GM21423 (cell line): ENCODE data around the gene SRSF3.

Source experiments
- ATAC-seq: cut with Tn5 transposase; IDR thresholded peaks from one replicate; pipeline ENCODE4 v1.9.1; 2021; ENCODE audit warnings: mild to moderate bottlenecking, moderate library complexity; ENCODE audit not compliant: unreplicated experiment

SRSF3 gene

DNA sequence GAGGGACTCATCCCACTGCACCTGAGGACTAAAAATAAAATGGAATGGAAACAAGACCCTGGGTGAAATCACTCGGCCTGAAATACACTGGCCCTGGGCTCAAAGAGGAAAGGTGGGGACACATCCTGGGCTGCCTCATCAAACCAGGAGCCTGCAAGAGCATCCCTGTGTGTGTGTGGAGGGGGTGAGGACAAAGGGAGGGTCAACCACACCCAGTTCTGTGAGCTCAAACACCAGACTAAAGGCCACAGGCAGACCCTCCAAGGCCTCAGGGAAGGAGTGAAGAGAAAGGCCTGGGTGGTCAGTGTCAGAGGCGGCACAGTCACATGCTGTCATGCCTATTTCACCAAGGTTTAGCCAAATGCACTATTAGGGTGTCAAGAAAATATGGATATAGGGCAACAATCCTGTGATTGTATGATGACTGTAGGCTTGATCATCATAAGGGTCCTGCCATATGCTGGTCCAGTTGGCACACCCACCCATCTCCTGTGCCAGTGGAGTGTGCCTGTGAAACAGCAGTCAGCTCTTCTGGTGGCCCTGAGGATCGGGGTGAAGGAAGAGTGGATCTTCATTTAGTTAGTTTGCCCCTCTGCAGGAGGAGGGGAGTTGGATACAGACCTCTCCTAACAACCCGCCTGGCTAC lies 28.9 kb downstream of the SRSF3 start:
- ATAC-seq, result no peak

DNA sequence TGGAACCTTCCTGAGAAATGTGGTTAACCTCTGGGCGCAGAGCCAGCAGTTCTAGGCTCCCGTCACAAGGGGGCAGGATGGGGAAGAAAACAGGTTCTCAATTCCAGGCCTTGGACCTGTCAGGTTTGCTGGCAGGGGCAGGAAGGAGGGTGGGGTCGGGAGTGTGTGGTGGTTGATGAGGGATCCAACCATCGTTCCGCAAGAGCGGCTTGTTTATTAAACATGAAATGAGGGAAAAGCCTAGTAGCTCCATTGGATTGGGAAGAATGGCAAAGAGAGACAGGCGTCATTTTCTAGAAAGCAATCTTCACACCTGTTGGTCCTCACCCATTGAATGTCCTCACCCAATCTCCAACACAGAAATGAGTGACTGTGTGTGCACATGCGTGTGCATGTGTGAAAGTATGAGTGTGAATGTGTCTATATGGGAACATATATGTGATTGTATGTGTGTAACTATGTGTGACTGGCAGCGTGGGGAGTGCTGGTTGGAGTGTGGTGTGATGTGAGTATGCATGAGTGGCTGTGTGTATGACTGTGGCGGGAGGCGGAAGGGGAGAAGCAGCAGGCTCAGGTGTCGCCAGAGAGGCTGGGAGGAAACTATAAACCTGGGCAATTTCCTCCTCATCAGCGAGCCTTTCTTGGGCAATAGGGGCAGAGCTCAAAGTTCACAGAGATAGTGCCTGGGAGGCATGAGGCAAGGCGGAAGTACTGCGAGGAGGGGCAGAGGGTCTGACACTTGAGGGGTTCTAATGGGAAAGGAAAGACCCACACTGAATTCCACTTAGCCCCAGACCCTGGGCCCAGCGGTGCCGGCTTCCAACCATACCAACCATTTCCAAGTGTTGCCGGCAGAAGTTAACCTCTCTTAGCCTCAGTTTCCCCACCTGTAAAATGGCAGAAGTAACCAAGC lies 29.6 kb downstream of the SRSF3 start:
- ATAC-seq, result peak; percentile 48

DNA sequence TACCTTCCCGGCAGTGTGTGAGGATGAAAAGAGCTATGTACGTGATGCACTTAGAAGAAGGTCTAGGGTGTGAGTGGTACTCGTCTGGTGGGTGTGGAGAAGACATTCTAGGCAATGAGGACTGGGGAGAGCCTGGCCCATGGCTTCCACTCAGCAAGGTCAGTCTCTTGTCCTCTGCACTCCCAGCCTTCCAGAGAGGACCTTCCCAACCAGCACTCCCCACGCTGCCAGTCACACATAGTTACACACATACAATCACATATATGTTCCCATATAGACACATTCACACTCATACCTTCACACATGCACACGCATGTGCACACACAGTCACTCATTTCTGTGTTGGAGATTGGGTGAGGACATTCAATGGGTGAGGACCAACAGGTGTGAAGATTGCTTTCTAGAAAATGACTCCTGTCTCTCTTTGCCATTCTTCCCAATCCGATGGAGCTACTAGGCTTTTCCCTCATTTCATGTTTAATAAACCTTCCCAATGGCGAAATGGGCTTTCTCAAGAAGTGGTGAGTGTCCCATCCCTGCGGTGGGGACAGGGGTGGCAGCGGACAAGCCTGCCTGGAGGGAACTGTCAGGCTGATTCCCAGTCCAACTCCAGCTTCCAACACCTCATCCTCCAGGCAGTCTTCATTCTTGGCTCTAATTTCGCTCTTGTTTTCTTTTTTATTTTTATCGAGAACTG lies 30.4 kb downstream of the SRSF3 start:
- no peak for ATAC-seq

DNA sequence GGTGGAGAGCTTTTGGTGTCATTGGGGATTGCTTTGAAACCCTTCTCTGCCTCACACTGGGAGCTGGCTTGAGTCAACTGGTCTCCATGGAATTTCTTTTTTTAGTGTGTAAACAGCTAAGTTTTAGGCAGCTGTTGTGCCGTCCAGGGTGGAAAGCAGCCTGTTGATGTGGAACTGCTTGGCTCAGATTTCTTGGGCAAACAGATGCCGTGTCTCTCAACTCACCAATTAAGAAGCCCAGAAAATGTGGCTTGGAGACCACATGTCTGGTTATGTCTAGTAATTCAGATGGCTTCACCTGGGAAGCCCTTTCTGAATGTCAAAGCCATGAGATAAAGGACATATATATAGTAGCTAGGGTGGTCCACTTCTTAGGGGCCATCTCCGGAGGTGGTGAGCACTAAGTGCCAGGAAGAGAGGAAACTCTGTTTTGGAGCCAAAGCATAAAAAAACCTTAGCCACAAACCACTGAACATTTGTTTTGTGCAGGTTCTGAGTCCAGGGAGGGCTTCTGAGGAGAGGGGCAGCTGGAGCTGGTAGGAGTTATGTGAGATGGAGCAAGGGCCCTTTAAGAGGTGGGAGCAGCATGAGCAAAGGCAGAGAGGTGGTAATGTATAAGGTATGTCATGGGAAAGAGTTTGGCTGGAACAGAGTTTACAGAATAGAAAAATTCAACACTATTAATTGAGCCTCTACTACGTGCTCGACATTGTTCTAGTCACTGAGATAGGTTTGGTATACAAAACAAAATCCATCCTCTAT lies 31.2 kb downstream of the SRSF3 start:
- no peak for ATAC-seq

DNA sequence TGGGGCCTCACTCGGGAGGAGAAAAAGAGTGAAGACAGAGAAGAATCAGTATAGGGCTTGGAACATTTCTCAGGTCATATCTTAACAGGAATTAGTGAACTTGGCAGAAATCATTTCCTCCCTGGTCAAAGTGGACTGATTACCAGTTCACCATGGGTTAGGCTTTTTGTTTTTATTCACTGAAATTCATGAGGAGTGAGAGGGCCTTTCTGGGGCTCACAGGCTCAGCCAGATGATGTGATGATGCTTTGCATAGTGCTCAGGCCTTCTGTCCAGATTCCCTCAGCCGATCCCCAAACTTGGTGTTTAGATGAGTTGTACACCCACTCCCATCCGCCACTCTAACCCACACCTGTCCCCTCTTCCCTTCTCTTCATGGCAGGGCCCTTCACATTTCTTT lies 32.5 kb downstream of the SRSF3 start:
- ATAC-seq, result no peak

DNA sequence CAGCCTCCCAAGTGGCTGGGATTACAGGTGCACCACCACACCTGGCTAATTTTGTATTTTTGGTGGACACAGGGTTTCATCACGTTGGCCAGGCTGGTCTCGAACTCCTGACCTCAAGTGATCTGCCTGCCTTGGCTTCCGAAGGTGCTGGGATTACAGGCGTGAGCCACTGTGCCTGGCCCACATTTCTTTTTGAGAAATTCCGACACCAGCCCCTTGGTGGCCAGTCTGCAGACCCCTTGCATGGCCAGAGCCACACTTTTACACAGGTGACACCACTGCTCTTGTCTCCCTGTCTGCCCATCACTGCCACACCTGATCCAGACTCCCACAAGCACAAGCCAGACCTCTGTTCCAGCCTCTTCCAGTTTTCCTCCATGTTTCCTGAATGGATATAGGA lies 33.0 kb downstream of the SRSF3 start:
- no peak for ATAC-seq

DNA sequence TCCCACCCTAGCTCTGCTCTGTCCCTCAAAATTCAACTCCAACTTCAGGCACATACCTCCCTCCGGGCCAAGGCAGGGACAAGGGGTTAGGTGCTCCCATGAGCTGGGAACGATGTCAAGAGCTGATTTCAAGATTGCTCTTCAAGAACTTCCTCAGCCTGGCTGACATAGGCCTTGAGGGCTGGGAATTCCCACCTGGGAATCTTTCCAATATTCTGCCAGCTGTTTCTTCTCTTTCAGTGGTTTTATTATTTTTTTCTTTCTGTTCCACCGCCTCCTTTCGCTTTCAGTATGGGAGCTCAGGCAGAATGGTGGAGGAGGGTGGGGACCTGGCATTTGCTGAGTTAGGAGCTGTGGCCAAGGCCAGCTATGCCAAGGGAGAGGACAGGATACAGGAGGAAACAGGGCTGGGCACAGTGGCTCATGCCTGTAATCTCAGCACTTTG lies 33.7 kb downstream of the SRSF3 start:
- ATAC-seq, result no peak

DNA sequence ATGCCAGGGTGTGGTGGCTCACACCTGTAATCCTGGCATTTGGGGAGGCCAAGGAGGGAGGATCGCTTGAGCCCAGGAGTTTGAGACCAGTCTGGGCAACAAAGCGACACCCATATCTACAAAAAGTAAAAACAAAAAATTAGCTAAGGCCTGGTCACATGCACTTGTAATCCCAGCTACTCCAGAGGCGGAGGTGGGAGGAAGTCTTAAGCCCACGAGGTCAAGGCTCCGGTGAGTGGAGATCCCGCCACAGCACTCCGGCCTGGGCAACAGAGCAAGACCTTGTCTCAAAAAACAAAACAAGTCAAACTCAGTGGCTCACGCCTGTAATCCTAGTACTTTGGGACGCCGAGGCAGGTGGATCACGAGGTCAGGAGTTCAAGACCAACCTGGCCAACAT lies 35.6 kb downstream of the SRSF3 start:
- no peak for ATAC-seq

DNA sequence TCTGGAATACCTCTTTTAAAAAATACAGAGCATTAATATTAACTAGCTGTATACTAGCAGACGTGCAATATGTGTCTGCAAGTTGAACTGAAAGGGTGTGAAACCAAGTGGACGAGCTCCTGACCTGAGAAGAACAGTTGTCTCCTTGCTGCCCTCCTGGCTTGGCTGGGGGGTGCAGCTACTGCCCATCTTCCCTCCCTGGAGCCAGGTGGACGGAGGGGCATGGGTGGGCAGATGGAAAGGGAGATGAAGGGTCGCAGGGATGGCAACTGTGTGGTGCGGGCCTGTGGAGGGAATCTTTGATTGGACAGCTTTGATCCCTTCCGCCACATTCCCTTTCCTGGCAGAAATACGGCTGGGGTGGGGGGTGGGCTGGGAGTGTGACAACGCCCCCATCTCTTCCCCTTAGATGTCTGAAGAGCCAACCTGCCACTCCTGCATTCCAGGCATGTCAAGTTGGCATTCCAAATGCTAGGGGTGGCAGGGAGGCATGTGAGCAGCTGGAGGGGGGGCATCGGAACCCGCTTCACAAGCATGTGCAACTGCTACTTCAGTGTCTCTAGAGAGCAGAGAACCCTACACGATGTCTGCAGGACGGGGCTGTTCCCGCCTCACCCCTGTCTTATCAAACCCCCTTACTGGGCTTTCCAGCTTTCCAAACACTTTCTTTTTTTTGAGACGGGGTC lies 37.3 kb downstream of the SRSF3 start:
- no peak for ATAC-seq

DNA sequence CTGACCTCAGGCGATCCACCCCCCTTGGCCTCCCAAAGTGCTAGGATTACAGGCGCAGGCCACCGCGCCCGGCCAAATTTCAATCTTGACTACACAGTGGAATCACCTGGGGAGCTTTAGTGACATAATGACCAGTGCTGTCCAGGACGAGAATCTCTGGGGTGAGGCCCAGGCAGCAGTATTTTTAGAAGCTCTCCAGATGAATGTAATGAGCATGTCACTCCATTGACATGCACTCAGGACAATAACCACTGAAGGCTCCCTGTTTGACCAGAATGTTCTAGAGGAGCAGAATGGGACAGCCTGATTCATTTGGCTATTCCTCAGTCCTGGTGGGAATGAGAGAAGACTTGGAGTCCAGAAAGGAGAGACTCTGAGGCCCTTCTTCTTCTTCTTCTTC lies 39.2 kb downstream of the SRSF3 start:
- ATAC-seq, result no peak

DNA sequence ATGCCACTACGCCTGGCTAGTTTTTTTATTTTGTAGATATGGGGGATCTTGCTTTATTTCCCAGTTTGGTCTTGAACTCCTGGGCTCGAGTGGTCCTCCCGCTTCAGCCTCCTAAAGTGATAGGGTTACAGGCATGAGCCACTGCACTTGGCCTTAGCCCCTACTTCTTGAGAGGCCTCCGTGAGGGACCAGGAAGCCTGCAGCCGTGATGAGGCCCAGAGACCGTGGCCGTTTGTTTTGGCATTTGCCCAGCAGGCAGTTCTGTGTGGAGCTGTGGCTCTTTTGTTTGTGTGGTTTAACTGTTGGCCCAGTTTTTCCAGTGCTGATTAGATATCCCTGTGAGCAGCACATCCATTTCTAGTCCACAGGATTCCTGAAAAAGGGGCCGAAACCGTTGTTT lies 39.8 kb downstream of the SRSF3 start:
- ATAC-seq, result no peak

DNA sequence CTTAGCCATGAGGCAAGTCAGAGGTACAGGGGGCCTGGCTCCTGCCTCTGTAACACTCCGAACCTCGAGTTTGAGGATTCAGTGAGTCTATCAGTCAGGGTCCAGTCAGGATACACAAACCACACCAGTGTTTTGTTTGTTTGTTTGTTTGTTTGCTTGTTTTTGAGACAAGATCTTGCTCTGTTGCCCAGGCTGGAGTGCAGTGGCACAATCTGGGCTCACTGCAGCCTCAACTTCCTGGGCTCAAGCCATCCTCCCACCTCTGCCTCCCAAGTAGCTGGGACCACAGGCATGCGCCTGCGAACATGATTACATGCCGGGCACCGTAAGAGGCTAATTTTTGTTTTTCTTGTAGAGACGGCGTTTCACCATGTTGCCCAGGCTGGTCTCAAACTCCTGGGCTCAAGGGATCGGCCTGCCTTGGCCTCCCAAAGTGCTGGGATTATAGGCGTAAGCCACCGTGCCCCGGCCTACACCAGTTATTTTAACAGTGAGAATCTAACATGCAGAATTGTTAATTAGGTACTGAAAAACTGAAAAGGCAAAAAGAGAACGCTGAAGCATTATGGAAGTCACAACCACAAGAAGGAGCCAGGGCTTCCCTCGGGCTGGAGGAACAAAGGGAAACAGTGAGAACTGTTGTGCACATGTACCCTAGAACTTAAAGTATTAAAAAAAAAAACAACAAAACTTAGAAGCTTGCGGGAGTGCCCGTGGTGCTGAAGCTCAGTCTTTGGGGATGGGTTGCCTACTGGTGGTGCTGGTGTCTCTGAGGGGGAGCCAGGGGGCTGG lies 40.4 kb downstream of the SRSF3 start:
- ATAC-seq, result no peak

DNA sequence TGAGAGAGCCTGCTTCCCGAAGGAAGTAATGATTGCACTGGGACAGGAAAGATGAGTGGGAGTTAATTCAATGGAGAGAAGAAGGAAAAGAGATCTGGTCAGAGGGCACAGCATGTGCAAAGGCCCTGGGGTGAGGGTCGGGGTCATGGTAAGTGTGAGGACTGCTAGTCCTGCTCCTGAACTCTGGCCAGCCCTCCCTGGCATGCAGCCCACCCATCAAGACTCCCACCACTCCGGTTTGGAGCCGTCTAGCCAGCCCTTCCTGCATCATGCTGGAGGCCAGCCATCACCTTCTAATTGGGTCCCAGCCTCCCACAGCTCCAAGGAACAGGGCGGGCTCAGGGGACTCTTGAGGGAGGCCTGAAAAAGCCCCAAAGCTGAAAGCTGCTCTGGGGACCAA lies 42.1 kb downstream of the SRSF3 start:
- ATAC-seq, result no peak

DNA sequence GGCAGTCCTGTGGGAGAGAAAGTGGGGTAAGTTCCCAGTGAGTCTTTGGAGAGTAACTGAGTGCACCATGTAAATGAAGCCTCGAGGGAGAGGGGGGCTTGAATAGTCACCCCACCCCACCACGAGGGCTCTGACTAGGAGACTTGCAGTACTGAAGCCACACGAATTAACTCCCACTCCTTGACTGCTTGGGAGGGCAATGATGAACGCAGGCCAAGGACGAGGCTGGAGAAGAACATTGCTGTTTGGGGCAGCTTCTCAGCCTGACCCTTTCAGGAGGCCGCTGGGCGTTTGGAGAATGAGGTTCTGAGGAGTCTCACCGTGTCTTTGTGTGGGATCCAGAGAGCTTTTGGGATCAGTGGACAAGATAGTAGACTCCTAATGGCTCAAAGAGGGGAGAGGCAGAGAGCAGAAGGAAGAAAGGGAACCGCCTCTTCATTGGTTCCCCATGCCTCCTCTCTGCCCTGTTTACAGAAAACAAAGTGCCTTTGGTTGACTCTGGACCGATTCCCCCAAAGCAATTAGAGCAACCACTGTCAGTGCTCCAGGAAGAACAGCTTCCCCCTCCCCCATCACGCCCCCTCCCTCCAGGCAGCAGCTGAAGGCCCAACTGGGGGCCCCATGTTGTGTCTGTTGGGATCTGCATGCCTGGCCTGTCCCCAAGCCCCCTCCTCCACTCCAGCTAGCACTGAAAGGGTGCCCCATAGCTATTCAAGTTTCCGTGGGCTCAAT lies 42.7 kb downstream of the SRSF3 start:
- no peak for ATAC-seq

DNA sequence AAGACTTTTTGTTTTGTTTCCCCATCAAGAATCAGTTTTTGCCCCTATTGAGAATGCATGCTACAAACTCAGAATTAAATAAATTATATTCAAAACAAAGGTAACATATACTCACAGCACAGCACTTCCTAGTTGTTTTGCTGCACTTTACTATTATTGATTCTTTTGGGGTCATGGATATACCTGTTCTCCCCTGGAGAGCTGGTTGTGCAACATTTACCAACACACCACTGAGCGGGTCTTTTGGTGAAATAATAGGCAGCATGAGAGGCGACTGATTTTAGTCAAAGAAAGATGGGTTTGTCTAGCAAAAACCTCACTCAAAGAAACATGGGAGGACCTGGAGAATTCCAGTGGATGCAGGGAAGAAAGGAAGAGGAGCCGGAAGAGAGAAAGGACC lies 44.4 kb downstream of the SRSF3 start:
- ATAC-seq, result no peak

DNA sequence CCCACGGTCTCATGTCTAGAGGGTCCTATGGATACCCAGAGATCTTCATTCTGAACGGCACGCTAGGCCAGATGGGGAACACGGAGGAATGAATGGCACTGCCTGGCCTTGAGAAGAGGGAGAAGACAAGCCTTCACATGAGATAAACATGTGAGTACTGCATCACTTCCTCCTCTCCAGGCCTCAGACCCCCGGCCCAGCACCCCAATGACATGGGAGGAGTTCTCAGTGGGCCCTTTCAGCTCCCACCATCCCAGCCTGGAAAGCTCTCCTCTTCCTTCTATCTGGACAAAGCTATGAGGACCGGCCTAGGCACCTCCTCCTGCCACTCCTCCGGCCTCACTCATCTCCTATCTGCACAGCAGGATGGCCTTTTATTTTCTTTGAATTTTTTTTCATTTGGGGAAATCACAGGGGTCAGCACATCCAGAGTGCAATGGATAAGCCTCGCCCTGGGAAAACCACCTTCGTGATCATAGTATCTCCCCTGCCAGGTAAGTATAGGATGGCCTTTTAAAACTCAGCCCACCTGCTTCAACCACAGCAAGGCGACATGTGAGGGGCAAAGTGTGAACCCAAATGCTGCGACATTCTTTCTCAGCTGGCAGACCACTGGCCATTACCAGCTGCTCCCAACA lies 45.1 kb downstream of the SRSF3 start:
- no peak for ATAC-seq

DNA sequence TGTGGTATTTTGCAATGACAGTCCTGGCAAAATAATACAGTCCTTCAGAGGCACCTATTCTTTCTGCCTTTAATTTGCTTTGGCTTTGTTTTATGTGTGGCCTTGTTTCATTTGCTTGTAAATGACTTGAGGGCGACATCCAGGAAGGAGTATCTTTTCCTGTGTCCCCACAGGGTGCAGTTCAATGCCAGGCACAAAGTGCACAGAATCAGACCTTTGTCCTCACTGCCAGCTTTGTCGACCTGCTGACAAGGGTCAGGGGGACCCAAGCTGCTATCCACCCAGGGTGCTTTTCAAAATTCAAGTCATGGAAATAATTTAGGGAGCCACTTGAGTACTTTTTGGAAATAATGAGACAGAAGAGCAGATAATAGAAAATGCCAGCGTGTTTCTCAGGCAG lies 47.4 kb downstream of the SRSF3 start:
- ATAC-seq, result no peak
